Suprapubic skin (tissue), 4 donors: ENCODE results near the gene ALPI. TPM values are rescaled to one million over a fixed set of nuclear protein-coding genes. Genes with fewer than 3 reads are reported as not detected.
A peak's percentile ranks its signal among the peaks of the same experiment; 100 is the strongest.
"Not testable (repeated sequence)": the region's sequence is repeated elsewhere in the genome, so short reads cannot be mapped to it uniquely, and the experiment has no call there.

Source experiments
- DNase-seq, 2 donors: peaks; one replicate each; pipeline ENCODE4 v3.0.0-alpha.2; 2019; ENCODE audit warnings: low spot score in 2 of 2
- H3K27ac ChIP-seq: fragments of 200-600 bp; sonication (generic); one replicate; pipeline ENCODE4 v1.5.1; 2019
- H3K27me3 ChIP-seq: fragments of 200-600 bp; sonication (generic); one replicate; pipeline ENCODE4 v1.5.1; 2019
- H3K36me3 ChIP-seq: fragments of 200-600 bp; sonication (generic); one replicate; pipeline ENCODE4 v1.5.1; 2019
- H3K4me1 ChIP-seq: fragments of 200-600 bp; sonication (generic); one replicate; pipeline ENCODE4 v1.5.1; 2019
- H3K4me3 ChIP-seq: fragments of 200-600 bp; sonication (generic); one replicate; pipeline ENCODE4 v1.5.1; 2019; ENCODE audit warnings: mild to moderate bottlenecking
- H3K9me3 ChIP-seq: fragments of 200-600 bp; sonication (generic); one replicate; pipeline ENCODE4 v1.5.1; 2019
- CTCF ChIP-seq, 2 donors: fragments of 200-600 bp in 1 of 2; fragments of 450-650 bp in 1 of 2; sonication (generic) in 1 of 2; IDR thresholded peaks; one replicate each; pipeline ENCODE4 v1.5.1; 2016 to 2019; ENCODE audit warnings: antibody characterized with exemption in 2 of 2, mild to moderate bottlenecking in 1 of 2, moderate library complexity in 1 of 2
- EP300 ChIP-seq: sonication (generic); formaldehyde crosslinking; IDR thresholded peaks from one replicate; pipeline ENCODE4 v1.6.1; 2017; ENCODE audit warnings: antibody characterized with exemption
- POLR2A ChIP-seq, 2 donors: fragments of 450-650 bp; IDR thresholded peaks; one replicate each; pipeline ENCODE4 v1.6.1; 2017; ENCODE audit warnings: antibody characterized with exemption in 2 of 2, mild to moderate bottlenecking in 2 of 2, moderate library complexity in 2 of 2
- POLR2AphosphoS5 ChIP-seq, 3 donors: sonication (generic); formaldehyde crosslinking; IDR thresholded peaks; one replicate each; pipeline ENCODE4 v1.6.1; 2017; ENCODE audit warnings: antibody characterized with exemption in 3 of 3
- WGBS: methylation state at CpG from one replicate; pipeline ENCODE4 v1.1.5; 2018; 5-methylcytosine and 5-hydroxymethylcytosine counted together
- total RNA-seq, 4 donors: library from RNA; depleted of rRNA; stranded (reverse); fragments of >200 nt; gene quantifications; one replicate each; pipeline ENCODE4 v1.1.0, GENCODE V29; 2016

Gene ALPI
- total RNA-seq, 4 donors from 2014 or later: not detected

DNA sequence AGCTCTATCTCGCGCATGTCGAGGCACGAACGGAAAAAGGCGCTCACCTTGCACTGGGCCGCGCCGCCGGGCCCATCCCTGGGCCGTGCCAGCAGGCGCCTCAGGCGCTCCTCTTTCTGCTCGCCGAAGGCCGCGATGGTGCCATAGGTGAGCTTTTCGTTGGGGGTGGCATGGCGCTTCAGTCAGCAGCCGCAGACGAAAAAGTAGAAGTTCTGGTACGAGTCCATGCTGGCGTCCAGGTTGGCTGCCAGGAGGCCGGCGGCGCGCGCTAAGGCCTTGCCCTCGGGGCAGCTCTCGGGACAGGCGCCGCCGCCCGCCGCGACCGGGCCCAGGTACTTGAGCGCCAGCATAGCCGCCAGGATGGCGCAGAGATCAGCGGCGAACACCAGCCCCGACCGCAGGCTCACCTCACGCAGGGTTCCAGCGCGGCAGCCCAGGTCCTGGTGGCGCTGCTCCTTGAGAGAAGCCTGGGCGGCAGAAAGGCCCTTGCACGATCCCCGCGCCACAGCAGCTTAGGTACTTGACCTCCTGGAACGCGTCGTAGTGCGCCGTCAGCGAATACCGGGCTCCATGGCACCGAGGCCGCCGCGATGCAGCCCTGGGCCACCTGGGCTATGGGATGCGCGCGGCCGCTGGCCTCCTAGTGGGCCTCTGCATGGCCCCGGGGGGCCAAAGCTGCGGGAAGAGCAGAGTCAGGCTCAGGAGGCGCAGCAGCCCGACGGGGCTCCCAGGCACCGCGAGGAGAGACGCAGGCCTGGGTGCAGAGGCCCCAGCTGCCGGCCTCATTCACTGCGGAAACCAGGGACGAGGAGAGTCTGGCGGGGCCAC, 36.5 kb upstream of the ALPI start:
- peak in 1 of 2 donors; percentile 76 for DNase-seq
- WGBS: 1% methylated on average over 33 of the region's 79 CpGs
- H3K4me3 ChIP-seq: peak overlapping the region; percentile 33
- no peaks in the 10 kb centered on the region for H3K36me3 ChIP-seq
- H3K4me1 ChIP-seq: peaks cover 30% of the 10 kb centered on the region
- TF ChIP-seq EP300 (no peak), POLR2AphosphoS5 (IDR thresholded peaks at IDR 0.05) (no peak), CTCF (IDR thresholded peaks at IDR 0.05) (no peak), POLR2A (IDR thresholded peaks at IDR 0.05) (no peak)
- H3K27ac ChIP-seq: no peak overlapping the region
- no peaks in the 10 kb centered on the region for H3K9me3 ChIP-seq
- H3K27me3 ChIP-seq: peaks cover 97% of the 10 kb centered on the region

- WGBS: no CpG with 5 or more reads among the region's 22 CpGs
- H3K27me3 ChIP-seq: peaks cover 92% of the 10 kb centered on the region
- no peak for DNase-seq
- peaks cover 30% of the 10 kb centered on the region for H3K4me1 ChIP-seq
- H3K27ac ChIP-seq: no peak overlapping the region
- peak overlapping the region; percentile 34 for H3K4me3 ChIP-seq
- H3K9me3 ChIP-seq: no peaks in the 10 kb centered on the region
- H3K36me3 ChIP-seq: no peaks in the 10 kb centered on the region
- TF ChIP-seq POLR2AphosphoS5 (IDR thresholded peaks at IDR 0.05) (no peak), EP300 (no peak), POLR2A (IDR thresholded peaks at IDR 0.05) (no peak)
Measured at GRCh38 chr2:232420073-232420454, 35.9 kb upstream of the ALPI start.

GRCh38 chr2:232420463-232421188, 35.3 kb upstream of the ALPI start:
- Histone ChIP-seq H3K36me3 (no peaks in the 10 kb centered on the region), H3K9me3 (no peaks in the 10 kb centered on the region), H3K4me3 (peak overlapping the region; percentile 34), H3K27me3 (peaks cover 86% of the 10 kb centered on the region), H3K4me1 (peaks cover 30% of the 10 kb centered on the region), H3K27ac (no peak overlapping the region)
- WGBS: 4% methylated on average over 11 of the region's 79 CpGs
- TF ChIP-seq CTCF (IDR thresholded peaks at IDR 0.05) (no peak), POLR2AphosphoS5 (IDR thresholded peaks at IDR 0.05) (no peak), POLR2A (IDR thresholded peaks at IDR 0.05) (no peak), EP300 (no peak)
- peak in 1 of 2 donors; percentile 74 for DNase-seq

DNA sequence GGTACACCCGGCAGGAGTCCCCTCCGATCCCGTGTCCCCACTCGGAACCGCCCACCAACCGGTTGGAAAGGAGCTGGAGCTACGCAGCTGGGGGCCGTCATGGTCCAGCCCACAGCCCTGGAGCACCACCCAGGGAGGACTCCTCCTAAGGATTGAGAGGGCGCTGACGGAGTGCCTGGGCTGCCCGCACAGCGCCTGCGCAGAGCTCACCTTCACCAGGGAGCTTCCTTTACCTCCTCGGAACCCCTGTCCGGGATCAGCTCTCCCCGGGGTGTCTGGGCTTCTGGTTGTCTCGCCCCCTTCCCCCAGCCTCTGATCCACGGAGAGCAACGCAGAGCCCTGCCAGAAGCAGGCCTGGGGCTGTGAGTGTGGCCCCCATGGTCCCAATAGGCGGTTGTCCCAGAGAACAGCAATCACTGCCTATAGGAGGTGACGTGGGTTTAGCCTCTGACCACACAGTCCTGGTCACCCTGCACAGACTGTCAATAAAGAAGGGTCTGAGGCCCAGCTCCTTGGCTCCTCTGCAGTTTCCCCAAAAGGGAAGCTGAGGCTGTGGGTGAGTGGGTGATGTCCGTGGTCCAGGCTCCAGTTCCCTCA, 34.7 kb upstream of the ALPI start:
- peaks cover 79% of the 10 kb centered on the region for H3K27me3 ChIP-seq
- H3K9me3 ChIP-seq: no peaks in the 10 kb centered on the region
- WGBS: 42% methylated on average over 14 of the region's 22 CpGs
- DNase-seq: peak in 1 of 2 donors; percentile 57
- no peaks in the 10 kb centered on the region for H3K36me3 ChIP-seq
- no peak overlapping the region for H3K27ac ChIP-seq
- H3K4me3 ChIP-seq: peak overlapping the region; percentile 34
- H3K4me1 ChIP-seq: peaks cover 30% of the 10 kb centered on the region
- TF ChIP-seq CTCF (IDR thresholded peaks at IDR 0.05): no peak
- TF ChIP-seq POLR2AphosphoS5 (IDR thresholded peaks at IDR 0.05): no peak
- no peak for TF ChIP-seq EP300
- TF ChIP-seq POLR2A (IDR thresholded peaks at IDR 0.05): no peak

DNA sequence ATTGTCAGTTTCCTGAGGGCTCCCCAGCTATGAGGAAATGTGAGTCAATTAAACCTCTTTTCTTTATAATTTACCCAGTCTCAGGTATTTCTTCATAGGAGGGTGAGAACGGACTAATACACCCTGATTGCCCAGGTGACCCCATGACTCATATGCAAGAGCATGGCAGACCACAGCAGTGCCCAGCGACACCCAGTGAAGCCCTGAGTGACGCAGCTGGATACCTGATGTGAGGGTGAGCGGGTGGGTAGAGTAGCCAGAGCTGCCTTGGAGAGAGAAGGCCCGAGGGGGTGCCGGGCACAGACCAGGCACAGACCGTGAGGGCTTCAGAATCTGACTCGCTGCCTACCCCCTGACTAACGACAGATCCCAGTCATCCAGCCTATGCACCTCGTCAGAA, 33.9 kb upstream of the ALPI start:
- Histone ChIP-seq H3K9me3 (no peaks in the 10 kb centered on the region), H3K27me3 (peaks cover 72% of the 10 kb centered on the region), H3K27ac (no peak overlapping the region), H3K4me3 (no peak overlapping the region), H3K36me3 (no peaks in the 10 kb centered on the region), H3K4me1 (peaks cover 30% of the 10 kb centered on the region)
- TF ChIP-seq POLR2AphosphoS5 (IDR thresholded peaks at IDR 0.05): no peak
- DNase-seq: peak; percentile 26 to 59
- WGBS: 92% methylated on average over 10 of the region's 10 CpGs

- Histone ChIP-seq H3K27me3 (peaks cover 62% of the 10 kb centered on the region), H3K4me1 (peaks cover 30% of the 10 kb centered on the region)
- not testable (repeated sequence) for H3K36me3 ChIP-seq, H3K4me3 ChIP-seq, H3K27ac ChIP-seq, H3K9me3 ChIP-seq
- peak in 1 of 2 donors; percentile 9 for DNase-seq
- 49% methylated on average over 3 of the region's 3 CpGs for whole genome bisulfite sequencing
Measured at GRCh38 chr2:232422996-232423395, 33.0 kb upstream of the ALPI start.

DNA sequence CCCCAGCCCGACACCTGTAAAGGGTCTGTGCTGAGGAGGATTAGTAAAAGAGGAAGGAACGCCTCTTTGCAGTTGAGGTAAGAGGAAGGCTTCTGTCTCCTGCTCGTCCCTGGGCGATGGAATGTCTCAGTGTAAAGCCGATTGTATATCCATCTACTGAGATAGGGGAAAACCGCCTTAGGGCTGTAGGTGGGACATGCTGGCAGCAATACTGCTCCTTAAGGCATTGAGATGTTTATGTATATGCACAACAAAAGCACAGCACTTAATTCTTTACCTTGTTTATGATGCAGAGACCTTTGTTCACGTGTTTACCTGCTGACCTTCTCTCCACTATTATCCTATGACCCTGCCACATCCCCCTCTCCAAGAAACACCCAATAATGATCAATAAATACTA, 32.5 kb upstream of the ALPI start:
- not testable (repeated sequence) for H3K4me3 ChIP-seq, H3K9me3 ChIP-seq, H3K36me3 ChIP-seq, H3K27ac ChIP-seq
- WGBS: 40% methylated on average over 7 of the region's 7 CpGs
- DNase-seq: peak in 1 of 2 donors; percentile 4
- Histone ChIP-seq H3K27me3 (peaks cover 58% of the 10 kb centered on the region), H3K4me1 (peaks cover 30% of the 10 kb centered on the region)
